DMS53 treated with DMSO at 0.1 percent for 48 hours (cell line): ENCODE results near the gene MPZL1.
"Not testable (repeated sequence)": the region's sequence is repeated elsewhere in the genome, so short reads cannot be mapped to it uniquely, and the experiment has no call there.

Experiments used
- DNase-seq: peaks from one replicate; lab custom pipeline; 2025; ENCODE audit not compliant: unreplicated experiment; lab: John Stamatoyannopoulos, UW

MPZL1 gene

DNA sequence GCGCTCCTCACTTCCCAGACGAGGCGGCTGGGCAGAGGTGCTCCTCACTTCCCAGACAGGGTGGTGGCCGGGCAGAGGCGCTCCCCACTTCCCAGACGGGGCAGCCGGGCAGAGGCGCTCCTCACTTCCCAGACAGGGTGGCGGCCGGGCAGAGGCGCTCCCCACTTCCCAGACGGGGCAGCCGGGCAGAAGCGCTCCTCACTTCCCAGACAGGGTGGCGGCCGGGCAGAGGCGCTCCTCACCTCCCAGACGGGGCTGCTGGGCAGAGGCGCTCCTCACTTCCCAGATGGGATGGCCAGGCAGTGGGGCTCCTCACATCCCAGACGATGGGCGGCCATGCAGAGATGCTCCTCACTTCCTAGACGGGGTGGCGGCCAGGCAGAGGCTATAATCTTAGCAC, 84.5 kb downstream of the MPZL1 start:
- DNase-seq: not testable (repeated sequence)

DNA sequence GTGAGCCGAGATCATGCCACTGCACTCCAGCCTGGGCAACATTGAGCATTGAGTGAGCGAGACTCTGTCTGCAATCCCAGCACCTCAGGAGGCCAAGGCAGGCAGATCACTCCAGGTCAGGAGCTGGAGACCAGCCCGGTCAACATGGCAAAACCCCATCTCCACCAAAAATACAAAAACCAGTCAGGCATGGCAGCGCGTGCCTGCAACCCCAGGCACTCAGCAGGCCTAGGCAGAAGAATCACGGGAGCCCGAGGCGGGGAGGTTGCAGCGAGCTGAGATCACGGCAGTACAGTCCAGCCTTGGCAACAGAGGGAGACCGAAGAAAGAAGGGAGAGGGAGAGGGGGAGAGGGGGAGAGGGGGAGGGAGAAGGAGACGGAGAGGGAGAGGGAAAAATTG, 84.9 kb downstream of the MPZL1 start:
- DNase-seq: not testable (repeated sequence)

DNA sequence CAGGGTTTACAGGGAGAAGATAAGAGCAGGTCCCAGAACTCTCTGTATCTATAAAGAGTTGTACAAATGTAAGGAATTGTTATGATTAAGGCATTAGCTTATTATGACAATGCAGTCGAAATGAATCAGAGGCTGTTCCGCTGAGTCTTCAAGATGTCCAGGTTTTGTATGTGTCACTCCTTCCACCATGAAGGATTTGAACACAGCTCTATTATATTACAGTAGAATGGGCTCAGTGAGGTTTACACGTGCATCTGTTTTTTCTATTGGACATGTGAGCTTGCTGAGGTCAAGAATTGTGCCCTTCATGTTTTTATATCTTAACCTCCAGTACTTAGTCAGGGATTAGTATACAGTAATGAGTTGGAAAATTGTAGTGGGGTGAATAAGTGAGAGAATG, 86.3 kb downstream of the MPZL1 start:
- DNase-seq: no peak

DNA sequence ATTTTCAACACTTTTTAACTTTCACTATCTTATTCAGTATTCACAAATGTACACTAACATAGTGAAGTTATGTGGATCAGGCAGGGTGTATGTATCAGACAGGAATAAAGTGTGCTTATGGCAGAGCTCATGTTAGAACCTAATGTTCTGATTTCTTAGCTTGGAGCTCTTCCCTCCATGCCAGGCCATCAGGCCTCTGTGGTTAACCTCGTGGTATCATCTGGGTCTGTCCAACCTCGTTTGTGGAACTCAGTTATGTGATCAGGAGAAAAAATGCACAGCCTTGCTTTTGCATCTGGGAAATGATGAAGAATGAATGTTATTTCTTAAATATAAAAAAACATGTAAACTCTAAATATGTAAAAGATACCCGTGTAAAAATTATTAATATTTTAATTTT, 86.9 kb downstream of the MPZL1 start:
- no peak for DNase-seq

DNA sequence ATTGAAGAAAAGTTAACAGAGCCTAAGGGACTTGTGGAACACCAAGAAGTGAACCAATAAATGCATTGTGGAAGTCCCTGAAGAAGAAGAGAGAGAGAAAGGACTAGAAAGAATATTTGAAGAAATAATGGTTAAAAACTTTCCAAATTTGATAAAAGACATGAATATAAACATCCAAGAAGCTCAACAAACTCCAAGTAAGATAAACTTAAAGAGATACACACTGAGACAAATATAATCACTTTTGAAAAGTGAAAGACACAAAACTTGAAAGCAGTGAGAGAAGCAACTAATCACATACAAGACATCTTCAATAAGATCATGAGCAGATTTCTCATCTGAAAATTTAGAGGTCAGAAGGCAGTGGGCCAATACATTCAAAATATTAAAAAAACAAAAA, 91.2 kb downstream of the MPZL1 start:
- DNase-seq: no peak

DNA sequence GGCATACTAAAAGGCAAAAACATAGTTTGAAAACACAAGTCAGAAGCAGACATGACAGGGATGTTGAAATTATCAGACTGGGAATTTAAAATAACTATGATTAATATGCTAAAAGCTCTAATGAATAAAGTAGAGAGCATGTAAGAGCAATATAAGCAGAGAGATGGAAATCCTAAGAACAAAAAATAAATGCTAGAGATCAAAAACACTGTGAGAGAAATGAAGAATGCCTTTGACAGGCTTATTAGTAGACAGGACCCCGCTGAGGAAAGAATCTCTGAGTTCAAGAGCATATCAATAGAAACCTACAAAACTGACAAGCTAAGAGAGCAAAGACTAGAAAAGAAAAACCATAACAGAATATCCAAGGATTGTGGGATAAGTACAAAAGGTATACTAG, 93.9 kb downstream of the MPZL1 start:
- DNase-seq: no peak

DNA sequence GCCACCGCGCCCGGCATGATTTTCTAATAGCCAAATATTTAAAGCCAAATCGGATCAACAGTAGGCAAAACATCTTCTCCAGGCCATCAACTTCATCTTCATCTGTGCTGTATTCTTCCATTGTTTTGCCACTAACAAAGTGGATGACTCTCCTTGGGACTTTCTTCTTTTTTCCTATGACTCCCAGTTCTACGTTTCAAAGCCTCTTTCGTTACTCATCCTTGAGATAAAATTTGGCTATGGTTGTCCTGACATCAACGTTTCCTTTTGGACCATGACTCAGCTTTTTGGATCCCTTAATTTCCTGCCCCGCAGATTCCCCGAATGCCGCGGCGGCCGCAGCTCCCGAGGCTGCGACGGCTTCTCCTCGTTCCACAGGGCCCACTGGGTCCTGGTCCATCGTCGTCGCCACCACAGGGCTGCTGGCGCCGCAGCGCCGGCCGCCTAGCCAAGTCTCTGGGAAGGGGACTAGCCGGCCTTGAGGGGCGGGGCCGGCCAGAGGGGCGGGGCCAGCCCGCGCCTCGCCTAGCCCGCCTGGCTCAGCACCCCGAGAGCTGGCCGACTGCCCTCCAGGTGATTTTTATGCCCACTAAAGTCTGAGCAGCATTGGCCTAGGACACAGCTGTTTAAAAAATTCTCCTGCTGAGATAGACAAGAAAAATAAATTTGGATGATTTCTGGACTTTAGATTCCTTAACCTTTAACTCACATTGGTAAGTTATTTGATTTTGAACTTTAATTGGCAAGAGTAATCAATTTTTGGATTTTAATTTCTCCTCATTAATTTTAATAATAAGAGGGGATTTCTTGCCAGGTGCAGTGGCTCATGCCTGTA, 98.3 kb downstream of the MPZL1 start:
- DNase-seq: peak; percentile 27

DNA sequence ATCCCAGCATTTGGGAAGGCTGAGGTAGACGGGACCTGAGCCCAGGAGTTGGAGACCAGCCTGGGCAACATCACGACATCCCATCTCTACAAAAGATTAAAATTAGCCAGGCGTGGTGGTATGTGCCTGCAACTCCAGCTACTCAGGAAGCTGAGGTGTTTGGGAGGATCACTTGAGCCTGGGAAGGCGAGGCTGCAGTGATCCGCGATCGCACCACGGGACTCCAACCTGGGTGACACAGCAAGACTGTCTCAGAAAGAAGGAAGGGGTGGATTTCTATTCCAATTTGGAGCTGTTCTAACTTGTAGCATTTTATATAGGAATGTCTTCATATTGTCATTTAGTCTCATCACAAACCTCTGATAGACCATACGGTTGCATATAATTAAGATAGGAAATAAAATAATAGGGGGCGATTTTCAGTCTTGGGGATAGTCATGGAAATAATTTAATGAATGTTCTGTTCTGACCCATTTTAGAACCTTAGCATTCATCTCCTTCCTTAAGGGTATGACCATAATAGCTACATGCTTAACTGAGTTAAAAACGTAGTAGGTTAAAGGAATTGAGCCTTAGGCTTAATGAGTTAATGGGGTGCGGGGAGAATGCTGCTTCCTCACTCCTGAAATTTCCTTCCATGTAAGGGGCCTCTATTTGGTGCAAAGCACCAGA, 99.0 kb downstream of the MPZL1 start:
- no peak for DNase-seq

DNA sequence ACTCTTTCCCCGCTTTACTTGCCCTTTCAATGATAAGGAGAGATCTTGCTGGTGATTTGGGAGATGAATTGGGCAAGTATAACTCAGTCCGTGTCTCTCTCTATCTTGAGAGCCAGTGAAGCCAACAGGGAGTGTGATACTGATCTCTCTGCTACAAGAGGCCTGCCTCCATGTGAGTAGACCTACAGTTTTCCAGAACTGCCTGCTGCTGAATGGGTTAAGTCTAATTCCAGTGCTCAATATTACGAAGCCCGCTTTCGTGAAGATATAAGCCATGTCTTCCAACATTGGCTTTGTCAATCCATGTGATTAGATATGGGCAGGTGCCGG, 99.5 kb downstream of the MPZL1 start:
- DNase-seq: no peak

DNA sequence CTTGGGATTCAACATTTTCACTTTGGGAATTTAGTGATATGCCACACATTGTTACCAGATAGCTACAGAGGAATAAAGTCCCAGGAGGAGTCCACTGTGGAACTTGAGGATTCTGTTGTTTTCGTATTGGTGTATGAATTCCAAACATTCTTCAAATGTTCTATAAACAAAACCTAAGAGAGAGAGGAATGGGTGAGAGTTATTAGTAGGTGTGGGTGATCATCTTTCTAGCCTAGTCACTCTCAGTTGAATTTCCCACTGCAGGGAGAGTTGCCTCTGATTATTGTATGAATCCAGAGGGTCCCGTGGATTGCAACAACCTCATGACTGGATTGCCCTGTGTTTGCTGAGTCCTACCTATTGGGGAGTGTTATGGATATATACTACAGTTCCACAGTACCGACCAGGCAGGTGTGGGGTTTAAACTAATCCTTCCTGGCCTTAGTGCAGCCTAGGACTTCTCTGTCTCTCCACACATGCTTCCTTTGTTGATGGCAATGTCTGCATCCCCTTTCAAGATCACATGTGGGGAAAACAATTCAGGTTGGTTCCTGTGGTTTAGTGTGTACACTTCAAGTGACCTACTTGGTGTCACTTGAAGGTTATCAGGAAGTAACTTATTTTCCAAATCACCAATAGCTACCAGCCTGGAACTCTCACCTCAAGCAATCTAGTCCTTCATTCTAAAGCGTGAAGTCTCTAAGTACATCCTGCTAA, 100.3 kb downstream of the MPZL1 start:
- DNase-seq: no peak

DNA sequence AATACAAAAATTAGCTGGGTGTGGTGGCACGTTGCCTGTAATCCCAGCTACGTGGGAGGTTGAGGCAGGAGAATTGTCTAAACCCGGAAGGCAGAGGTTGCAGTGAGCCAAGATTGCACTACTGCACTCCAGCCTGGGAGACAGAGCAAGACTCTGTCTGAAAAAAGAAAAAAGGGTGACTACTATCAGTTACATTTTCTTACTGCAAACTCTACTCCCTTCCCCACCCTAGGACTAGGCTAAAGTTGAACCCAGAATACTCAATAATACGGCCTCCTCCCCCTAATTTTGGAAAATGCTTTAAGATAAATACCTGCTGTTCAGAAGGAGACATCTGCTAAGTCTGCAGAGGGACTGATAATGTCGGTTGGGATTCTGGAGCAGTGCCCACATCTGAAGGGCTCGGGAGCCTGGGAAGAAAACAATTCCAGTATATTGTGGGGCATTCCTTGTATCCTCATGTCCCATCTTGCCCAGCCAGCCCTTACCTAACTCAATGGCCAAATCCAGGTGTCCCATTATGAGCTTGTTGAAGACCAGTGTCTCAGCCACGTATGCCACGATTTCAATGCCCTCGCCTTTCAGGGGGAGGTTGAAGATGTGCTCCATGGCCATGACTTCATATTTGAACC, 102.5 kb downstream of the MPZL1 start:
- DNase-seq: no peak

DNA sequence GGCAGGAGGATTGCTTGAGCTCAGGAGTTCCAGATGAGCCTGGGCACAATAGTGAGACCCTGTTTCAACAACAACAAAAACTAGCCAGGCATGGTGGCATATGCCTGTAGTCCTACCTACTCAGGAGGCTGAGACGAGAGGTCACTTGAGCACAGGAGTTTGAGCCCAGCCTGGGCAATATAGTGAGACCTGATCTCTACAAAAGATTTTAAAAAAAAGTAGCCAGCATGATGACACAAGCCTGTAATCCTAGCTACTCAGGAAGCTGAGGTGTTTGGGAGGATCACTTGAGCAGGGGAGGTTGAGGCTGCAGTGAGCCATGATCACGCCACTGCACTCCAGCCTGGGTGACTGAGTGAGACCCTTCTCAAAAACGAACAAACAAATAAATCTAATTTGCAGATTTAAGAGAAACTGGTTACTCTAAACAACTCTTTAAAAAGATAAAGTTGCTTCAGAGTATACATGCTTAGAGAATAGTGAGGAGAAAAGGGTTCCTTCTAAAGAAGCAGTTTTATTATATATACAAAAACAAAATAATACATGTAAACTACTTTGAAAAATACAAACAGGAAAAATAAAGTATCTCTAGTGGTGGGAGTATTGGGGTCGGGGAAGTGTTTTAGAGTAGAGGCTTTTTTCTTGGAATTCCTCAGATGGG, 103.8 kb downstream of the MPZL1 start:
- DNase-seq: no peak

DNA sequence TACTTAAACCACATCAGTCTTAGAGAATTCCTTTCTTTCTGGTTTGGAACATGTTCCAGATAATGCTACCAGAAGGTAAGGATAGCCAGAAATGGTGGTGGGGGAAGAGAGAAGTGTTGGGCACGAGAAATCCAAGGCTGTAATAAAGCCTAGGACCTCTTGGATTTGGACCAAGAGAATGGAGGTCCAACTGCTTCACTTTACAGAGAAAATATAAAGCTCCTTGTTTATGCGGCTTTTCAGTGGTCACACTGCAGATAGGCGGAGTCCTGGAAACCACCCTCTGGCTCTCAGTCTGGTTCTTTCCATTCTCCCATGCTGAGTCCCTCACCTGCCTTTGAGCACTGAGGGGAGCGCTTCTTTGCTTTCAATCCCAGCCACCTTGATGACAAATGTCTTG, 104.3 kb downstream of the MPZL1 start:
- no peak for DNase-seq

DNA sequence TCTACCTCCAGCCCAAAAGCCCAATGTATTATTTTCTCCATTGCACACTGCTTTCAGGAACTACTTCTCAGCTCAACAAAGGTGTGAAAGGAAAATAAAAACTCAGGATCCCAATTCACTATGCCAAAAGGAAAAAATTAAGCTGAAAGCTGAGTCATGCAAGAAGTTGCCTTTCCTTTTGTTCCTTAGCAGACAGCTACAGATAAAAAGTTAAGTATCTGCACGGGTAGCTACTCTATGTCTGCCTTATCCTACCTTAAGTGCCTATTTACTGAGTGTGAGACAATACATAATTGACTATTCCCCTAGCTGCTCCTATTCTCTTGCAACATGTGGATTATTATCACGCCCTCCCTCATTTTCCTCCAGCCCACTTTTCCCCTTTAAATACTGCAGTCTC, 108.1 kb downstream of the MPZL1 start:
- DNase-seq: no peak

DNA sequence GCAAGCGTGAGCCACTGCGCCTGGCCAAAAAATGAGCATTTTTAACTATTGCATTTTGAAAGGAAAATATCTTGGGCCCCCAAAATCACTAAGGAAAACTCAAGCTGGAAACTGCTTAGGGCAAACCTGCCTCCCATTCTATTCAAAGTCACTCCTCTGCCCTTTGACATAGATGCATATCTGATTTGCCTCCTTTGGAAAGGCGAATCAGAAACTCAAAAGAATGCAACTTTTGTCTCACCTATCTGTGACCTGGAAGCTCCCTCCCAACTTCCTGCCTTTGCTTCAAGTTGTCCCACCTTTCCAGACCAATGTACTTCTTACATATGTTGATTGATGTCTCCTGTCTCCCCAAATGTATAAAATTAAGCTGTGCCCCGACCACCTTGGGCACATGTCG, 108.9 kb downstream of the MPZL1 start:
- DNase-seq: not testable (repeated sequence)

DNA sequence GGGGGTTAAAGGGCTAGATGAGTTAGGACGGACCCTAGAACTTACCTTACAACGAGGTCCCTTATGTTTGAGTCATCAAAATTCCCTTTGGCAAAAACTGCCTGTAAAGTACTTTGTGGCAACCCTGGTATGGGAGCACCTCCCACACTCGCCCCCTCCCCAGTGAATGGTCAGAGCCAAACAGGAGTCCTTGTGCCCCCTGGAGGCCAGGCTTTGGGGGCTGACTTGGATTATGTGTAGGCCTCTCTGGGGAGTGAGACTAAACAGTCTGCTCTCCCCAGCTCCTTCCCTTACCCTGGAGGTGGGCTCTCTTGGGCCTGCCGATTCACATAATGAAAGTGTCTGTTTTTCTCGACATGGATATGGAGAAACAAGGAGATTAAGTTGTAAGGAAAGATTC, 110.9 kb downstream of the MPZL1 start:
- DNase-seq: no peak

DNA sequence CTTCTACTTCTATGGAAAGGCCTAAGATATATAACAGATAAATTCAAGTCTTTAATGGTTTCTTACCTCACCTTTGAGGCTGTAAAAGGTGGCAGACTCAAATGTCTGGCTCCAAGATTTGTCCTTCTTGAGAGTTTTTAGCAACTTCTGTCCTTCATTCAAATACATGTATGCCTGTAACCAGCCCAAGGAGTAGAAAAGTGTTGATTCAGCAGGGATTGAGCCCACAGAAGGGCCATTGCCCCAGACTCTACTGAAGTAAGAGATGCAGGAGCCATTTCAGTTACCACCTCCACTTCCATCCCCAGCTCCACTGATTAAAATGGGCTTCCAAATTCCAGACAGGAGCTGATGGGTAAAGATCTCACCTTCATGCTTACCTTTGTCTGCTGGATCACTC, 112.1 kb downstream of the MPZL1 start:
- no peak for DNase-seq

DNA sequence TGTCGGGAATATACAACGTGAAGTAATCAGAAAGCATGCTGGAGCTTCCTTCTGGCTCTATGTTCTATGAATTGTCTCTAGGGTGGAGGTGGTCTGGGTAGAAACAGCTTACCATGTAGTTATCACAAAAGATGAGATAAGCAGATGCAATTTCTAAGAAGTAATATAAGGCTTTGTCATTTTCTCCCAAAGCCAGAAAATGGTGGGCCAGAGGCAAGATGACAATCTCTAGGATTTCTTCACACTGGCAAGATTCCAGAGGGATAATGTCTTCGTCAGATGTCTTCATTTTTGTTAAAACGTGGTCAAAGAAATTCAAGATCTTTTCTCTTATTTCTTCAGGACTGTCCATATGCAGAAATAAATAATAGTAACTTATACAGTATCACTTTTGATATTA, 114.4 kb downstream of the MPZL1 start:
- DNase-seq: no peak

DNA sequence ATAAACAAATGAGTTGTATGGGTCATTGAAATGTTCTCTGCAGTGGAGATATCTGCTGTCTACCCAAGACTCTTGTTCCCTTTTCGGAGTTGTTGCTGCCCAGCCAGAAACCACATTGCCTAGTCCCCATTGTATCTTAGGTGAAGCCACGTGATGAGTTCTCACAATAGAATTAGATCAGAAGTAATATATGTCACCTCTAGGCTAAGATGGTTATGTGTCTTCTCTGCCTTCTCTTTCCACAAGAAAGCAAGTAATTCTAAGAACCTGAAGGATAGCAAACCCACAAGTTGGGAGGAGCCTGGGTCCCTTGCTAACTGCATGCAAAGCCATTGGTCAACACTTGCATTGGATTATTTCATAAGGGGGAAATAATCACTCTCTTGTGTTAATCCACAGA, 115.5 kb downstream of the MPZL1 start:
- DNase-seq: no peak

DNA sequence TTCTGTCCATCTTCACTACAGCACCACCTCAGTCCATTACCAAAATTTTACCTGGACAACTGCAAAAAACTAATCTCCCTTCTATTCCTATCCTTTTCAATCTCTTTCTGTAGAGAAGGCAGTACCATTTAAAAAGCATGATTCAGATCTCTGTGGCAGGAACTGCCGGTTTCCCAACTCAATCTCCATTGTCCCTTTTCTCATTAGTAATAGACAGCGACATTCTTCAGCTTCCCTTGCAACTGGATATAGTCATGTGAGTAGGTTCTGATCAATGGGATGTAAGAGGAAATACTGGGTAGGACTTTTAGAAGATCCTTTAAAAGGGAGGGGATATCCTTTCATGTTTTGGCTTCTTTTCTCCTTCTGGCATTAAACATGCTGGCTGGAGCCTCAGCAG, 117.2 kb downstream of the MPZL1 start:
- DNase-seq: no peak
